ENCODE results near the gene HES3. TPM values are rescaled to one million over a fixed set of nuclear protein-coding genes. Genes with fewer than 3 reads are reported as not detected.
A peak's percentile ranks its signal among the peaks of the same experiment; 100 is the strongest.

HES3 gene
- polyA plus RNA-seq, 1 experiment: not detected

DNA sequence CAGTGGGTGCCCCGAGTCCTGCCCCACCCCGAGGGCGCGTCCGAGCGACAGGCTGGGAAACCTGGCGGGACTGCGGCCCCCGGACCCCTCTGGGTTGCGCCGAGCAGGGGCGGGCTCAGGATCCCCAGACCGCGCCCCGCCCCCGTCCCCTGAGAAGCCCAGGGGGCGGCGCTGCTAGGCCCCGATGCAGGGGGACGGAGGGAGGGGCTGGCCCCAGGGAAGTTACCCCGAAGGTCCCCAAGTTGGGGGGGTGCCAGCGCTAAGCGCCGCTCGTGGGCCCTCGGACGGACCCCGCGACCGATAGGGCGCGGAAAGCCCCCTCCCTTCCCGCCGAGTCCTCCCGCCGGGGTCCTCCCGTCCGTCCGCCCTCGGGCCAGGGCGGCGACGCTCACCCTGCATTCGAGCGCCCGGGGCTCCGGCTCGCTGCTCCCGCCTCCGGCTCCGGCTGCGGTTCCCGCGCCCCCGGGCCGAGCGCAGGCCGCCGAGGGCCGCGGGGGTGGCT is 16.5 kb downstream of the HES3 start:
- TF ChIP-seq, protein P1, sequence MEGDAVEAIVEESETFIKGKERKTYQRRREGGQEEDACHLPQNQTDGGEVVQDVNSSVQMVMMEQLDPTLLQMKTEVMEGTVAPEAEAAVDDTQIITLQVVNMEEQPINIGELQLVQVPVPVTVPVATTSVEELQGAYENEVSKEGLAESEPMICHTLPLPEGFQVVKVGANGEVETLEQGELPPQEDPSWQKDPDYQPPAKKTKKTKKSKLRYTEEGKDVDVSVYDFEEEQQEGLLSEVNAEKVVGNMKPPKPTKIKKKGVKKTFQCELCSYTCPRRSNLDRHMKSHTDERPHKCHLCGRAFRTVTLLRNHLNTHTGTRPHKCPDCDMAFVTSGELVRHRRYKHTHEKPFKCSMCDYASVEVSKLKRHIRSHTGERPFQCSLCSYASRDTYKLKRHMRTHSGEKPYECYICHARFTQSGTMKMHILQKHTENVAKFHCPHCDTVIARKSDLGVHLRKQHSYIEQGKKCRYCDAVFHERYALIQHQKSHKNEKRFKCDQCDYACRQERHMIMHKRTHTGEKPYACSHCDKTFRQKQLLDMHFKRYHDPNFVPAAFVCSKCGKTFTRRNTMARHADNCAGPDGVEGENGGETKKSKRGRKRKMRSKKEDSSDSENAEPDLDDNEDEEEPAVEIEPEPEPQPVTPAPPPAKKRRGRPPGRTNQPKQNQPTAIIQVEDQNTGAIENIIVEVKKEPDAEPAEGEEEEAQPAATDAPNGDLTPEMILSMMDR (IDR thresholded peaks at IDR 0.05; ENCODE audit: insufficient read depth, low read depth, low read length): no peak
- DNase-seq (ENCODE audit: low read depth): no peak
- Histone ChIP-seq H3K36me3 (ENCODE audit: control insufficient read depth, insufficient read depth, low read length) (no peaks in the 10 kb centered on the region), H3K4me3 (ENCODE audit: low read depth, low read length) (peak overlapping the region; percentile 75), H3K27me3 (ENCODE audit: control insufficient read depth, insufficient read depth, low read length) (no peaks in the 10 kb centered on the region)
- ChIA-PET CTCF (interaction anchor here (0.6 to 1.9 kb wide), 7 partner anchors 10 to 82 kb away, joined by 3 to 5 read pairs (median 3); no protein-coding TSS in a partner anchor), POLR2A (interaction anchor here (0.7 kb wide), 1 partner anchor 77 kb away, joined by 4 read pairs; no protein-coding TSS in a partner anchor)

DNA sequence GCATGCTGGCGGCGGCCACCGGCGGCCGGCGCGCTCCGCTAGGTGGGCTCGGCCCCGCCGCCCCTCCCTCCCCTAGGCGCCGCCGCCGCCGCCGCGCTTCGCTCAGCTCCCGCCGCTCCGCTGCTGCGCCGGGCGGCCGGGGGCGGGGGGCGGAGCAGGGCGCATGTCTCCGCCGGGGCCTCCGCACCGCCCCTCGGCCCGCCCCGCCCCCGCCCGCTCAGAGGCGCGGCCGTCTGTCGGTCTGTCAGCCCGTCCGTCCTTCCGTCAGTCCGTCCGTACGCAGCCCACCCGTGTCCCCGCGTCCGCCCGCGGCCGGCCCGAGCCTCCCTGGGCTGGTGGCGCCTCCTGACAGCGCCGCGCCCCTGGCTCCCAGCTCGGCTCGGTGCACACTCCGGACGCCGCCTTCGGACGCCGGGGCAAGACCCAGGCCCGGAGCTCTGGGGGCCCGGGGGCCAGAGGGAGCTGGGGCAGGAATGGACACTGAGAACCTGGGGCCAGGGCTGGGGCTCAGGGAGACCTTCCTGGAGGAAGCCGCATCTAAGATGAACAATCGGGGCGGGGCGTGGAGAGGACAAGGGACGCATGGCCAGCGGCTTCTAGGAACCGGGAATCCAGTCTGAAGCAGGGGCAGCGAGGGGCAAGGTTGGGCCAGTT is 17.1 kb downstream of the HES3 start, which contains the start of gene GPR153:
Gene GPR153, minus strand, starts transcription at position 138 of the 654 bp plus-strand sequence. CDS start 6,193 bp downstream, outside the sequence.
- TF ChIP-seq, protein P1 (IDR thresholded peaks at IDR 0.05; ENCODE audit: insufficient read depth, low read depth, low read length): no peak
- ChIA-PET CTCF (interaction anchor here (0.6 to 1.9 kb wide), 3 partner anchors 10 to 82 kb away, joined by 3 to 5 read pairs (median 3); no protein-coding TSS in a partner anchor), POLR2A (no interaction called here)
- no peak for DNase-seq (ENCODE audit: low read depth)
- peak within 1 kb of the TSS; percentile 75 for H3K4me3 ChIP-seq (ENCODE audit: low read depth, low read length)
- H3K36me3 ChIP-seq (ENCODE audit: control insufficient read depth, insufficient read depth, low read length): no peaks in the 10 kb centered on the region
- no peaks in the 10 kb centered on the region for H3K27me3 ChIP-seq (ENCODE audit: control insufficient read depth, insufficient read depth, low read length)

DNA sequence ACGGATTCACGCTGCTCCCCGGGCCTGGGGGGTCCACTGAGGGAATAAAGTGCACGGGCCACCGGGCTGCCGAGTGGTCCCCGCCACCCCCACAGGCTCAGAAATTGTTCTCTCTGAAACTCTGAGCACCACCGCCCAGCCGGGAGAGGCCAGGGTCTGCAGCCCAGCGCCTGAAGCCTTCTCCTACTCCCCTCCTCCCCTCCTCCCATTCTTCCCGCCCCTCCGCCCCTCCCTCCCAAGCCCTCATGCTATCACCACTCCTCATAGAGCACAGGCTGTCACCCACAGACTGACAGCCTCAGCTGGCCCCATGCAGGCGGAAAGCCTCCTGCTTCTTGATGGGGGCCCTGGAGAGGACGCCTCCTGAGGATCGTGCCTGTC is 17.6 kb downstream of the HES3 start:
- Histone ChIP-seq H3K4me3 (ENCODE audit: low read depth, low read length) (peak overlapping the region; percentile 75), H3K27me3 (ENCODE audit: control insufficient read depth, insufficient read depth, low read length) (no peaks in the 10 kb centered on the region), H3K36me3 (ENCODE audit: control insufficient read depth, insufficient read depth, low read length) (no peaks in the 10 kb centered on the region)
- no peak for DNase-seq (ENCODE audit: low read depth)
- ChIA-PET POLR2A (no interaction called here), CTCF (interaction anchor here (1.7 to 2.6 kb wide), 2 partner anchors 15 to 82 kb away, joined by 6 to 20 read pairs; no protein-coding TSS in a partner anchor)
- TF ChIP-seq, protein P1 (IDR thresholded peaks at IDR 0.05; ENCODE audit: insufficient read depth, low read depth, low read length): no peak

DNA sequence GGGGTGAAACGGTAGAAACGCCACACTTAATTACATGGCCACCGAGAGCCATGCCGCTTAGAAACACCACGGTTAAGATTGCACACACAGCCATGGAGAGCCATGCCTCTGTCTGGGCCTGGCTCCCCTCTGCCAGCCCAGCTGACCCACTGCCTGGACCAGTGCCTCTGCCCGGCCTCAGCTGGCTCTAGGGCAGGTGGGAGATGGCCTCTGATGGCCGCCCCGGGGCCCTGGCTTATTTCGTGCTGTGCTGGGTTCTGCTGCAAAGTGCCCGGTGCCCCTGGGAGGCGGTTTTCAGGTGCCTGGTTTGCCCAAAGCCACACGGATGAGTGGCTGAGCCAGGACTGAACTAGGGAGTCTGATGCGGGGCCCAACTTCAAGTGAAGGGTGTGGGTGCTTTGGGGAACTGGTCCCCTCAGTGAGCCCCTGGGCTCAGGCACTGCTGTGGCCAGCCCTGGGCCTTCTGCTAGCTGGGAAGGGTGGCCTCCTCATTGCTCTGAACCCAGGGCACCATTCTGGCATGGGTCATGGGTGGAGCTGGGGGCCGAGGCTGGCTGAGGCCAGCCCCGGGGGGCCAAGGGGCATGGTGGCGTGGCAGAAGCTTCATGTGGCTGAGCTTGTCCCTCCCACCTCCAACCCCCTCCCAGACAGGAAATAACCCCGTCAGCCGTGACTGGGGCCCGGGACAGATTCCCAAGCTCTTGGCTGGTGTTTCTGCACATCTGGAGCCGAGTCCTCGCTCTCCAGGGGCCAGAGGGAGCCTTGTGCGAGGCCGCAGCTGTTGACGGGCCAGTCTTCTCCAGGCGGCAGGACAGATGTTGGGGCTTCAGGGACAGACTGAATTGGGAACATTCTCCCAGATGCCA is 18.8 kb downstream of the HES3 start:
- ChIA-PET CTCF (interaction anchor here (1.1 to 2.6 kb wide), 4 partner anchors 16 to 151 kb away, joined by 3 to 20 read pairs (median 6); no protein-coding TSS in a partner anchor), POLR2A (no interaction called here)
- Histone ChIP-seq H3K27me3 (ENCODE audit: control insufficient read depth, insufficient read depth, low read length) (no peaks in the 10 kb centered on the region), H3K4me3 (ENCODE audit: low read depth, low read length) (no peak overlapping the region), H3K36me3 (ENCODE audit: control insufficient read depth, insufficient read depth, low read length) (no peaks in the 10 kb centered on the region)
- no peak for DNase-seq (ENCODE audit: low read depth)
- TF ChIP-seq, protein P1 (IDR thresholded peaks at IDR 0.05; ENCODE audit: insufficient read depth, low read depth, low read length): no peak

DNA sequence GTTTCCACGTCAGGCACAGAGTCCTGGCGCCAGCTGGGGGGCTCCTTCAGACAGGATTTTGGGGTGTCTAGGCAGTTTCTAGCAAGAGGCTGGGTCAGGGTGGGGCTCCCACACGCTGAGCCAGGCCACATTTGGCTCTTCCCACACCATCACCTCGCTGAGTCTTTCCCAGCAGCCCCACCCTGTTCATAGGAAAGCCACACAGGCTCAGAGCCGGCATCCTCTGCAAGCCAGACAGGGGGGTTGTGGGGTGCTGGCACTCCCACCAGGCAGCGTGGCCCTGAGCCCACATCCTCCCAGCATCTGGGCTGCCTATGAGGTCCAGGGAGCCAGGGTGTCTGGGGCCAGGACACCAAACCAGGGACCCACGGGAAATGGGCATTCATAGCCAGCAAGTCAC is 19.7 kb downstream of the HES3 start:
- ChIA-PET POLR2A (no interaction called here), CTCF (interaction anchor here (1.1 to 2.6 kb wide), 2 partner anchors 17 to 75 kb away, joined by 3 to 20 read pairs; no protein-coding TSS in a partner anchor)
- Histone ChIP-seq H3K27me3 (ENCODE audit: control insufficient read depth, insufficient read depth, low read length) (no peaks in the 10 kb centered on the region), H3K4me3 (ENCODE audit: low read depth, low read length) (no peak overlapping the region), H3K36me3 (ENCODE audit: control insufficient read depth, insufficient read depth, low read length) (no peaks in the 10 kb centered on the region)
- no peak for DNase-seq (ENCODE audit: low read depth)
- TF ChIP-seq, protein P1 (IDR thresholded peaks at IDR 0.05; ENCODE audit: insufficient read depth, low read depth, low read length): no peak
